ENCODE measurements around the gene RNF4.

Gene RNF4

GRCh38 chr4:2448589-2448988 is 20.3 kb upstream of the RNF4 start:
- TF ChIP-seq RARB (CRISPR knock-in tag; IDR thresholded peaks at IDR 0.05) = no peak
- no peak for TF ChIP-seq GLIS3 (CRISPR knock-in tag; IDR thresholded peaks at IDR 0.05)
- no peak for TF ChIP-seq TOX (CRISPR knock-in tag; IDR thresholded peaks at IDR 0.05; ENCODE audit: borderline replicate concordance)
- TF ChIP-seq PATZ1 (CRISPR knock-in tag; IDR thresholded peaks at IDR 0.05; ENCODE audit: borderline replicate concordance) = no peak
- TF ChIP-seq SNAI2 (CRISPR knock-in tag; IDR thresholded peaks at IDR 0.05) = no peak
- no peak for TF ChIP-seq TCF4 (CRISPR knock-in tag; IDR thresholded peaks at IDR 0.05; ENCODE audit: borderline replicate concordance)
- TF ChIP-seq ZNF8 (CRISPR knock-in tag; IDR thresholded peaks at IDR 0.05) = no peak
- no peak for TF ChIP-seq ZFP3 (CRISPR knock-in tag; IDR thresholded peaks at IDR 0.05)
- no peak for TF ChIP-seq ARNTL (CRISPR knock-in tag; IDR thresholded peaks at IDR 0.05; ENCODE audit: borderline replicate concordance, low read depth)
- no peak for TF ChIP-seq ZC3H10 (CRISPR knock-in tag; IDR thresholded peaks at IDR 0.05)
- ATAC-seq = no peak

- no peak for TF ChIP-seq ZNF8 (CRISPR knock-in tag; IDR thresholded peaks at IDR 0.05)
- no peak for TF ChIP-seq SNAI2 (CRISPR knock-in tag; IDR thresholded peaks at IDR 0.05)
- TF ChIP-seq ZNF565 (CRISPR knock-in tag; conservative IDR thresholded peaks at IDR 0.05; ENCODE audit: low read depth) = no peak
- TF ChIP-seq PATZ1 (CRISPR knock-in tag; IDR thresholded peaks at IDR 0.05; ENCODE audit: borderline replicate concordance) = no peak
- TF ChIP-seq CREB5 (CRISPR knock-in tag; IDR thresholded peaks at IDR 0.05; ENCODE audit: low read depth) = no peak
- TF ChIP-seq PPARA (CRISPR knock-in tag; IDR thresholded peaks at IDR 0.05; ENCODE audit: borderline replicate concordance) = no peak
- TF ChIP-seq TOX (CRISPR knock-in tag; IDR thresholded peaks at IDR 0.05; ENCODE audit: borderline replicate concordance) = no peak
- TF ChIP-seq TSHZ2 (CRISPR knock-in tag; IDR thresholded peaks at IDR 0.05) = no peak
- no peak for TF ChIP-seq CSRNP3 (CRISPR knock-in tag; IDR thresholded peaks at IDR 0.05)
- no peak for TF ChIP-seq ZFP30 (CRISPR knock-in tag; IDR thresholded peaks at IDR 0.05)
- TF ChIP-seq ESRRG (CRISPR knock-in tag; IDR thresholded peaks at IDR 0.05) = no peak
- no peak for TF ChIP-seq ARNTL (CRISPR knock-in tag; IDR thresholded peaks at IDR 0.05; ENCODE audit: borderline replicate concordance, low read depth)
- no peak for TF ChIP-seq TCF4 (CRISPR knock-in tag; IDR thresholded peaks at IDR 0.05; ENCODE audit: borderline replicate concordance)
- TF ChIP-seq ISL1 (CRISPR knock-in tag; IDR thresholded peaks at IDR 0.05) = no peak
- TF ChIP-seq POU6F1 (CRISPR knock-in tag; IDR thresholded peaks at IDR 0.05; ENCODE audit: borderline replicate concordance, low read depth) = no peak
- no peak for TF ChIP-seq GLIS3 (CRISPR knock-in tag; IDR thresholded peaks at IDR 0.05)
- TF ChIP-seq ZC3H10 (CRISPR knock-in tag; IDR thresholded peaks at IDR 0.05) = no peak
- no peak for TF ChIP-seq OSR1 (CRISPR knock-in tag; IDR thresholded peaks at IDR 0.05)
- TF ChIP-seq BACH2 (CRISPR knock-in tag; IDR thresholded peaks at IDR 0.05; ENCODE audit: borderline replicate concordance) = no peak
- no peak for ATAC-seq
Measured at GRCh38 chr4:2449051-2449450, 19.9 kb upstream of the RNF4 start.

All from SK-N-SH treated with all-trans-retinoic acid at 6 μM for 48 hours (cell line).